HG03457 (cell line): ENCODE measurements around the gene OXNAD1.

Source experiments
- ATAC-seq: cut with Tn5 transposase; IDR thresholded peaks from one replicate; pipeline ENCODE4 v1.9.1; 2021; ENCODE audit warnings: moderate number of reproducible peaks; ENCODE audit not compliant: unreplicated experiment

Gene OXNAD1

GRCh38 chr3:16273867-16274266 lies 8.9 kb downstream of the OXNAD1 start:
- no peak for ATAC-seq

- ATAC-seq = no peak
Observed at GRCh38 chr3:16277471-16277870, 12.5 kb downstream of the OXNAD1 start.

GRCh38 chr3:16279010-16279801 lies 14.2 kb downstream of the OXNAD1 start:
- ATAC-seq = no peak

- ATAC-seq = no peak
Observed at GRCh38 chr3:16280671-16281070, 15.7 kb downstream of the OXNAD1 start.

GRCh38 chr3:16284633-16285032 lies 19.6 kb downstream of the OXNAD1 start:
- no peak for ATAC-seq

- ATAC-seq = no peak
Observed at GRCh38 chr3:16286161-16286560, 21.1 kb downstream of the OXNAD1 start.

GRCh38 chr3:16286751-16287543 lies 21.9 kb downstream of the OXNAD1 start:
- no peak for ATAC-seq

GRCh38 chr3:16288664-16289063 lies 23.7 kb downstream of the OXNAD1 start:
- ATAC-seq = no peak

GRCh38 chr3:16289144-16289889 lies 24.3 kb downstream of the OXNAD1 start:
- no peak for ATAC-seq

- ATAC-seq = peak; percentile 37
Observed at GRCh38 chr3:16290007-16290826, 25.2 kb downstream of the OXNAD1 start.

- peak; percentile 48 for ATAC-seq
Observed at GRCh38 chr3:16290827-16291196, 25.8 kb downstream of the OXNAD1 start.

- ATAC-seq = no peak
Observed at GRCh38 chr3:16294844-16295243, 29.8 kb downstream of the OXNAD1 start.

- no peak for ATAC-seq
Observed at GRCh38 chr3:16295298-16295890, 30.4 kb downstream of the OXNAD1 start.

GRCh38 chr3:16297997-16298885 lies 33.2 kb downstream of the OXNAD1 start:
- ATAC-seq = no peak

GRCh38 chr3:16298891-16299290 lies 33.9 kb downstream of the OXNAD1 start:
- no peak for ATAC-seq

GRCh38 chr3:16299746-16300145 lies 34.7 kb downstream of the OXNAD1 start:
- no peak for ATAC-seq

GRCh38 chr3:16300307-16300706 lies 35.3 kb downstream of the OXNAD1 start:
- ATAC-seq = no peak

GRCh38 chr3:16300881-16301359 lies 35.9 kb downstream of the OXNAD1 start:
- ATAC-seq = no peak

- no peak for ATAC-seq
Observed at GRCh38 chr3:16301507-16301906, 36.5 kb downstream of the OXNAD1 start.
